ENCODE data around the gene FRMPD3. TPM values are rescaled to one million over a fixed set of nuclear protein-coding genes. Genes with fewer than 3 reads are reported as not detected.

FRMPD3 gene
- total RNA-seq, 1 experiment from 2014 or later = 2.0 TPM

DNA sequence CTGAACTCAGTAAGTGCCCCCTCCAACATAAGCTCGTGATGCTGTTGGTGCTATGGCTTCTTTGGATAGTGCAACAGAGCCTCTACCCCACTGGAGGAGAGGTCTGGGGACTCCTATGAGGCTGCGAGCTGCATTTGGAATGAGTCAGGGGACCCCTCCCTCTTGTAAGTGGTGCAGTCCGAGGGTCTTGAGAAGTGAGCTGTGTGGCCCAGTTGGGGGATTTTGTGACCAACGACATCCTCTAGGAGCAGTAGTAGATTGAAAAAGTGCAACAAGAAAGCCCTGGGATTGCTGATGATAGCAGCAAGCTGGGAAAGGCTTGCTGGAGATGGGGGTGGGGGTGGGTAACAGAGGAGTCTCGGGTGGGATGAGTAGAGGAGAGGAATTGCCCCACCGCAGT is 3.1 kb downstream of the FRMPD3 start (continued):
- TF ChIP-seq, protein P1, sequence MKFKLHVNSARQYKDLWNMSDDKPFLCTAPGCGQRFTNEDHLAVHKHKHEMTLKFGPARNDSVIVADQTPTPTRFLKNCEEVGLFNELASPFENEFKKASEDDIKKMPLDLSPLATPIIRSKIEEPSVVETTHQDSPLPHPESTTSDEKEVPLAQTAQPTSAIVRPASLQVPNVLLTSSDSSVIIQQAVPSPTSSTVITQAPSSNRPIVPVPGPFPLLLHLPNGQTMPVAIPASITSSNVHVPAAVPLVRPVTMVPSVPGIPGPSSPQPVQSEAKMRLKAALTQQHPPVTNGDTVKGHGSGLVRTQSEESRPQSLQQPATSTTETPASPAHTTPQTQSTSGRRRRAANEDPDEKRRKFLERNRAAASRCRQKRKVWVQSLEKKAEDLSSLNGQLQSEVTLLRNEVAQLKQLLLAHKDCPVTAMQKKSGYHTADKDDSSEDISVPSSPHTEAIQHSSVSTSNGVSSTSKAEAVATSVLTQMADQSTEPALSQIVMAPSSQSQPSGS (CRISPR knock-in tag; IDR thresholded peaks at IDR 0.05; ENCODE audit: borderline replicate concordance, low read depth) = no peak
- no peak for TF ChIP-seq STAT6 (CRISPR knock-in tag; conservative IDR thresholded peaks at IDR 0.05; ENCODE audit: low read depth)
- no peak for TF ChIP-seq SMAD3 (CRISPR knock-in tag; IDR thresholded peaks at IDR 0.05; ENCODE audit: borderline replicate concordance)
- TF ChIP-seq CREM (CRISPR knock-in tag; IDR thresholded peaks at IDR 0.05) = no peak
- TF ChIP-seq ZNF121 (CRISPR knock-in tag; IDR thresholded peaks at IDR 0.05) = no peak
- TF ChIP-seq, protein P2, sequence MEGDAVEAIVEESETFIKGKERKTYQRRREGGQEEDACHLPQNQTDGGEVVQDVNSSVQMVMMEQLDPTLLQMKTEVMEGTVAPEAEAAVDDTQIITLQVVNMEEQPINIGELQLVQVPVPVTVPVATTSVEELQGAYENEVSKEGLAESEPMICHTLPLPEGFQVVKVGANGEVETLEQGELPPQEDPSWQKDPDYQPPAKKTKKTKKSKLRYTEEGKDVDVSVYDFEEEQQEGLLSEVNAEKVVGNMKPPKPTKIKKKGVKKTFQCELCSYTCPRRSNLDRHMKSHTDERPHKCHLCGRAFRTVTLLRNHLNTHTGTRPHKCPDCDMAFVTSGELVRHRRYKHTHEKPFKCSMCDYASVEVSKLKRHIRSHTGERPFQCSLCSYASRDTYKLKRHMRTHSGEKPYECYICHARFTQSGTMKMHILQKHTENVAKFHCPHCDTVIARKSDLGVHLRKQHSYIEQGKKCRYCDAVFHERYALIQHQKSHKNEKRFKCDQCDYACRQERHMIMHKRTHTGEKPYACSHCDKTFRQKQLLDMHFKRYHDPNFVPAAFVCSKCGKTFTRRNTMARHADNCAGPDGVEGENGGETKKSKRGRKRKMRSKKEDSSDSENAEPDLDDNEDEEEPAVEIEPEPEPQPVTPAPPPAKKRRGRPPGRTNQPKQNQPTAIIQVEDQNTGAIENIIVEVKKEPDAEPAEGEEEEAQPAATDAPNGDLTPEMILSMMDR (IDR thresholded peaks at IDR 0.05) = no peak
- no peak for TF ChIP-seq E2F5 (CRISPR knock-in tag; IDR thresholded peaks at IDR 0.05)
- TF ChIP-seq SOX15 (CRISPR knock-in tag; IDR thresholded peaks at IDR 0.05) = no peak
- TF ChIP-seq ZNF416 (CRISPR knock-in tag; IDR thresholded peaks at IDR 0.05) = no peak

- no peaks in the 10 kb centered on the region for H3K9me3 Mint-ChIP-seq
- ChIA-PET CTCF (no interaction called here), POLR2A (no interaction called here)
- ATAC-seq (no peak), DNase-seq (ENCODE audit: low spot score) (no peak)
- H3K4me1 Mint-ChIP-seq = peaks cover 16% of the 10 kb centered on the region
- no peak overlapping the region for H3K27ac Mint-ChIP-seq
- TF ChIP-seq MAX (CRISPR knock-in tag; IDR thresholded peaks at IDR 0.05) = no peak
- TF ChIP-seq RORB (CRISPR knock-in tag; IDR thresholded peaks at IDR 0.05) = no peak
- no peak for TF ChIP-seq NFATC4 (CRISPR knock-in tag; IDR thresholded peaks at IDR 0.05)
- no peak for TF ChIP-seq ETV6 (CRISPR knock-in tag; IDR thresholded peaks at IDR 0.05)
- no peak for TF ChIP-seq MXD4 (CRISPR knock-in tag; IDR thresholded peaks at IDR 0.05; ENCODE audit: borderline replicate concordance)
- TF ChIP-seq CREM (CRISPR knock-in tag; IDR thresholded peaks at IDR 0.05) = no peak
- no peak for TF ChIP-seq ZNF232 (CRISPR knock-in tag; IDR thresholded peaks at IDR 0.05)
- TF ChIP-seq TP53 (CRISPR knock-in tag; IDR thresholded peaks at IDR 0.05) = no peak
- TF ChIP-seq GABPB1 (CRISPR knock-in tag; IDR thresholded peaks at IDR 0.05) = no peak
- TF ChIP-seq RELA (CRISPR knock-in tag; IDR thresholded peaks at IDR 0.05; ENCODE audit: borderline replicate concordance) = no peak
- TF ChIP-seq CREB1 (CRISPR knock-in tag; IDR thresholded peaks at IDR 0.05) = no peak
- TF ChIP-seq ZNF121 (CRISPR knock-in tag; IDR thresholded peaks at IDR 0.05) = no peak
- TF ChIP-seq, protein P3, sequence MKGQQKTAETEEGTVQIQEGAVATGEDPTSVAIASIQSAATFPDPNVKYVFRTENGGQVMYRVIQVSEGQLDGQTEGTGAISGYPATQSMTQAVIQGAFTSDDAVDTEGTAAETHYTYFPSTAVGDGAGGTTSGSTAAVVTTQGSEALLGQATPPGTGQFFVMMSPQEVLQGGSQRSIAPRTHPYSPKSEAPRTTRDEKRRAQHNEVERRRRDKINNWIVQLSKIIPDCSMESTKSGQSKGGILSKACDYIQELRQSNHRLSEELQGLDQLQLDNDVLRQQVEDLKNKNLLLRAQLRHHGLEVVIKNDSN (CRISPR knock-in tag; IDR thresholded peaks at IDR 0.05) = no peak
- no peak for TF ChIP-seq KAT7 (CRISPR knock-in tag; IDR thresholded peaks at IDR 0.05; ENCODE audit: borderline replicate concordance)
- TF ChIP-seq, protein P4, sequence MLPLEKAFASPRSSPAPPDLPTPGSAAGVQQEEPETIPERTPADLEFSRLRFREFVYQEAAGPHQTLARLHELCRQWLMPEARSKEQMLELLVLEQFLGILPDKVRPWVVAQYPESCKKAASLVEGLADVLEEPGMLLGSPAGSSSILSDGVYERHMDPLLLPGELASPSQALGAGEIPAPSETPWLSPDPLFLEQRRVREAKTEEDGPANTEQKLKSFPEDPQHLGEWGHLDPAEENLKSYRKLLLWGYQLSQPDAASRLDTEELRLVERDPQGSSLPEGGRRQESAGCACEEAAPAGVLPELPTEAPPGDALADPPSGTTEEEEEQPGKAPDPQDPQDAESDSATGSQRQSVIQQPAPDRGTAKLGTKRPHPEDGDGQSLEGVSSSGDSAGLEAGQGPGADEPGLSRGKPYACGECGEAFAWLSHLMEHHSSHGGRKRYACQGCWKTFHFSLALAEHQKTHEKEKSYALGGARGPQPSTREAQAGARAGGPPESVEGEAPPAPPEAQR (CRISPR knock-in tag; IDR thresholded peaks at IDR 0.05) = no peak
- no peak for TF ChIP-seq ZBTB21 (CRISPR knock-in tag; IDR thresholded peaks at IDR 0.05; ENCODE audit: borderline replicate concordance)
- TF ChIP-seq CBFB (CRISPR knock-in tag; IDR thresholded peaks at IDR 0.05; ENCODE audit: low read depth) = no peak
- no peak overlapping the region for H3K4me3 Mint-ChIP-seq
- no peaks in the 10 kb centered on the region for H3K36me3 Mint-ChIP-seq
- H3K27me3 Mint-ChIP-seq (ENCODE audit: low read depth) = peaks cover 11% of the 10 kb centered on the region
These were observed 4.8 kb downstream of the FRMPD3 start for GRCh38 chrX:107454302-107454701.
